ENCODE data around the gene TPP2.

Gene TPP2

DNA sequence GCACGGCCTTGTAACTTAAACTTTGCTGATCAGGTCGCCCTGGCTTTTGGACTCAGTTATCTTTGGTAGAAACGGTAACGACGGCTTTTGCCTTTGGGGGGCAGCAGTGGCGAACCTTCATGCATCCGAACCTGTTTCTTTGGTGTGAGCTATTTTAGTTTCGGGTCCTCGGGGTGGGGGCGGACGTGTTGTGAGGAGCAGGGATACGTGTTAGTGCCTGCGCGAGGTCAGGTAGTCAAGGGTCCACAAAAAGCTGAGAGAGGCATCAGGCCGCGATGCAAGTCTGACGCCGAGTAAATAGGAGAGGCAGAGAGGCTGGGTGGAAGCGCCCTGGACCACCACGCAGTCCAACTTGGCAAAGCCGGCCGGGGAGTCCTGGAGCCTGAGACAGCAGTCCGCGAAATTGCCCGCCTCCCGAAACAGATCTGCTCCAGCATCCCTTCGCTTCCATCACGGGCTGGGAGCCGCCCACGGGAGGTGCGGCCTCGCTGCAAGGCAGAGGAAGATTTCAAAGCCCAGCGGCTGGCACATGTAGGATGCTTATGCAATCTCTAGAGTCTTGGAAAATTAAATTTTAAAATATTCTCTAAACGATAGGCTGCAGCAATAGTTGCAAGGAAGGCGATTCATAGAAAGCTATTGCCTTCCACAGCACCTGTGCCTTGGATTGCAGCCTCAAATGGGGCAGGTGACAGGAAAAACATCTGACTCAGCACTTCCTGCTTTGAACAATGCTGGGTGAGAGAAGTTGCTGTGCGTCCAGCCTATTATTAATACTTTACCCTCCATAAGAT is 4.6 kb upstream of the TPP2 start:
- H3K14ac ChIP-seq (ENCODE audit: low read length): no peak overlapping the region
- H3K4me2 ChIP-seq (ENCODE audit: low read length): peak overlapping the region; percentile 99
- peaks cover 8% of the 10 kb centered on the region for H3K79me2 ChIP-seq (ENCODE audit: control insufficient read depth, insufficient read depth, low read length, poor library complexity)
- H2BK5ac ChIP-seq (ENCODE audit: low read depth, low read length, poor library complexity): no peak overlapping the region
- no peaks in the 10 kb centered on the region for H3K36me3 ChIP-seq (ENCODE audit: control insufficient read depth in 1 of 2, insufficient read depth in 2 of 2, low read length in 2 of 2)
- H3K9me3 ChIP-seq (ENCODE audit: insufficient read depth, low read depth, low read length): no peaks in the 10 kb centered on the region
- H3K4ac ChIP-seq (ENCODE audit: low read depth, low read length): no peak overlapping the region
- H4K12ac ChIP-seq (ENCODE audit: low read depth, low read length): peak overlapping the region; percentile 16
- H3K23ac ChIP-seq (ENCODE audit: low read length): no peak overlapping the region
- peak overlapping the region; percentile 54 for H3K9ac ChIP-seq (ENCODE audit: low read length)
- DNase-seq: peak; percentile 53 to 70
- H2BK120ac ChIP-seq (ENCODE audit: insufficient read depth, low read length, poor library complexity): no peak overlapping the region
- H4K8ac ChIP-seq (ENCODE audit: low read depth, low read length): peak overlapping the region; percentile 78
- no peaks in the 10 kb centered on the region for H3K27me3 ChIP-seq (ENCODE audit: insufficient read depth, low read length)
- H3K4me1 ChIP-seq (ENCODE audit: control insufficient read depth in 1 of 2, insufficient read depth in 2 of 2, low read length in 2 of 2): peaks cover 0 to 3% of the 10 kb centered on the region in 2 experiments
- peaks cover 6% of the 10 kb centered on the region for H3K79me1 ChIP-seq (ENCODE audit: low read length)
- peak overlapping the region; percentile 98 for H2AFZ ChIP-seq (ENCODE audit: insufficient read depth, low read length, poor library complexity)
- no CpG with 5 or more reads among the region's 36 CpGs for whole genome bisulfite sequencing (ENCODE audit: extremely low coverage, insufficient coverage, insufficient read length)
- peak overlapping the region; percentile 69 for H3K4me3 ChIP-seq (ENCODE audit: low read depth, low read length)
- no peak overlapping the region for H2AK5ac ChIP-seq (ENCODE audit: low read length)
- H3K27ac ChIP-seq (ENCODE audit: low read depth, low read length): no peak overlapping the region
- peak overlapping the region; percentile 38 for H4K91ac ChIP-seq (ENCODE audit: low read depth, low read length)
- peak overlapping the region; percentile 68 for H3K18ac ChIP-seq (ENCODE audit: low read length)
- H2BK12ac ChIP-seq (ENCODE audit: low read length): no peak overlapping the region

GRCh38 chr13:102593466-102593865 is 3.3 kb upstream of the TPP2 start:
- Histone ChIP-seq H2BK12ac (ENCODE audit: low read length) (no peak overlapping the region), H3K18ac (ENCODE audit: low read length) (no peak overlapping the region), H3K4ac (ENCODE audit: low read depth, low read length) (no peak overlapping the region), H3K36me3 (ENCODE audit: control insufficient read depth in 1 of 2, insufficient read depth in 2 of 2, low read length in 2 of 2) (no peaks in the 10 kb centered on the region), H3K27ac (ENCODE audit: low read depth, low read length) (no peak overlapping the region), H3K79me1 (ENCODE audit: low read length) (peaks cover 9% of the 10 kb centered on the region), H3K14ac (ENCODE audit: low read length) (no peak overlapping the region), H2AFZ (ENCODE audit: insufficient read depth, low read length, poor library complexity) (no peak overlapping the region), H4K12ac (ENCODE audit: low read depth, low read length) (no peak overlapping the region), H2AK5ac (ENCODE audit: low read length) (no peak overlapping the region), H3K27me3 (ENCODE audit: insufficient read depth, low read length) (no peaks in the 10 kb centered on the region), H3K4me2 (ENCODE audit: low read length) (no peak overlapping the region), H4K8ac (ENCODE audit: low read depth, low read length) (no peak overlapping the region), H3K9ac (ENCODE audit: low read length) (no peak overlapping the region), H2BK5ac (ENCODE audit: low read depth, low read length, poor library complexity) (no peak overlapping the region), H3K4me3 (ENCODE audit: low read depth, low read length) (no peak overlapping the region), H3K4me1 (ENCODE audit: control insufficient read depth in 1 of 2, insufficient read depth in 2 of 2, low read length in 2 of 2) (peaks cover 2 to 3% of the 10 kb centered on the region in 2 experiments), H3K9me3 (ENCODE audit: insufficient read depth, low read depth, low read length) (no peaks in the 10 kb centered on the region), H3K79me2 (ENCODE audit: control insufficient read depth, insufficient read depth, low read length, poor library complexity) (peaks cover 11% of the 10 kb centered on the region), H3K23ac (ENCODE audit: low read length) (no peak overlapping the region), H4K91ac (ENCODE audit: low read depth, low read length) (no peak overlapping the region), H2BK120ac (ENCODE audit: insufficient read depth, low read length, poor library complexity) (no peak overlapping the region)
- no CpG with 5 or more reads among the region's 3 CpGs for WGBS (ENCODE audit: extremely low coverage, insufficient coverage, insufficient read length)
- DNase-seq: no peak

GRCh38 chr13:102597029-102597961 is 509 bp downstream of the TPP2 start:
- peak overlapping the region; percentile 95 for H4K12ac ChIP-seq (ENCODE audit: low read depth, low read length)
- peaks cover 0 to 2% of the 10 kb centered on the region in 2 experiments for H3K4me1 ChIP-seq (ENCODE audit: control insufficient read depth in 1 of 2, insufficient read depth in 2 of 2, low read length in 2 of 2)

GRCh38 chr13:102598061-102598460 is 1.3 kb downstream of the TPP2 start:
- H3K4me3 ChIP-seq (ENCODE audit: low read depth, low read length): no peak overlapping the region
- DNase-seq: no peak
- no peak overlapping the region for H3K14ac ChIP-seq (ENCODE audit: low read length)
- no peak overlapping the region for H2BK12ac ChIP-seq (ENCODE audit: low read length)
- no peak overlapping the region for H3K27ac ChIP-seq (ENCODE audit: low read depth, low read length)
- WGBS (ENCODE audit: extremely low coverage, insufficient coverage, insufficient read length): no CpG with 5 or more reads among the region's 6 CpGs
- peak overlapping the region; percentile 92 for H3K4me2 ChIP-seq (ENCODE audit: low read length)
- H2BK120ac ChIP-seq (ENCODE audit: insufficient read depth, low read length, poor library complexity): no peak overlapping the region
- no peak overlapping the region for H2AFZ ChIP-seq (ENCODE audit: insufficient read depth, low read length, poor library complexity)
- no peak overlapping the region for H4K8ac ChIP-seq (ENCODE audit: low read depth, low read length)
- H3K23ac ChIP-seq (ENCODE audit: low read length): no peak overlapping the region
- peaks cover 0 to 2% of the 10 kb centered on the region in 2 experiments for H3K4me1 ChIP-seq (ENCODE audit: control insufficient read depth in 1 of 2, insufficient read depth in 2 of 2, low read length in 2 of 2)
- no peak overlapping the region for H4K91ac ChIP-seq (ENCODE audit: low read depth, low read length)
- H3K27me3 ChIP-seq (ENCODE audit: insufficient read depth, low read length): no peaks in the 10 kb centered on the region
- H3K79me1 ChIP-seq (ENCODE audit: low read length): peaks cover 9% of the 10 kb centered on the region
- no peaks in the 10 kb centered on the region for H3K9me3 ChIP-seq (ENCODE audit: insufficient read depth, low read depth, low read length)
- H3K4ac ChIP-seq (ENCODE audit: low read depth, low read length): peak overlapping the region; percentile 68
- peaks cover 17% of the 10 kb centered on the region for H3K79me2 ChIP-seq (ENCODE audit: control insufficient read depth, insufficient read depth, low read length, poor library complexity)
- H4K12ac ChIP-seq (ENCODE audit: low read depth, low read length): no peak overlapping the region
- H3K36me3 ChIP-seq (ENCODE audit: control insufficient read depth in 1 of 2, insufficient read depth in 2 of 2, low read length in 2 of 2): no peaks in the 10 kb centered on the region
- no peak overlapping the region for H2BK5ac ChIP-seq (ENCODE audit: low read depth, low read length, poor library complexity)
- no peak overlapping the region for H3K18ac ChIP-seq (ENCODE audit: low read length)
- H2AK5ac ChIP-seq (ENCODE audit: low read length): no peak overlapping the region
- H3K9ac ChIP-seq (ENCODE audit: low read length): peak overlapping the region; percentile 80

More at GRCh38 chr13:102597029-102597961, 509 bp downstream of the TPP2 start:
- Histone ChIP-seq H3K27me3 (ENCODE audit: insufficient read depth, low read length) (no peaks in the 10 kb centered on the region), H2BK120ac (ENCODE audit: insufficient read depth, low read length, poor library complexity) (peak overlapping the region; percentile 77), H2AK5ac (ENCODE audit: low read length) (peak overlapping the region; percentile 92), H3K23ac (ENCODE audit: low read length) (no peak overlapping the region), H2BK5ac (ENCODE audit: low read depth, low read length, poor library complexity) (peak overlapping the region; percentile 64), H2BK12ac (ENCODE audit: low read length) (no peak overlapping the region), H3K36me3 (ENCODE audit: control insufficient read depth in 1 of 2, insufficient read depth in 2 of 2, low read length in 2 of 2) (no peaks in the 10 kb centered on the region), H3K9me3 (ENCODE audit: insufficient read depth, low read depth, low read length) (no peaks in the 10 kb centered on the region), H2AFZ (ENCODE audit: insufficient read depth, low read length, poor library complexity) (peak overlapping the region; percentile 99), H3K18ac (ENCODE audit: low read length) (peak overlapping the region; percentile 95), H3K4me2 (ENCODE audit: low read length) (peak overlapping the region; percentile 97), H3K4ac (ENCODE audit: low read depth, low read length) (peak overlapping the region; percentile 99), H3K27ac (ENCODE audit: low read depth, low read length) (no peak overlapping the region), H3K79me1 (ENCODE audit: low read length) (peaks cover 9% of the 10 kb centered on the region), H3K14ac (ENCODE audit: low read length) (peak overlapping the region; percentile 86), H3K9ac (ENCODE audit: low read length) (peak overlapping the region; percentile 95), H4K91ac (ENCODE audit: low read depth, low read length) (peak overlapping the region; percentile 46), H3K4me3 (ENCODE audit: low read depth, low read length) (peak overlapping the region; percentile 99), H3K79me2 (ENCODE audit: control insufficient read depth, insufficient read depth, low read length, poor library complexity) (peaks cover 15% of the 10 kb centered on the region), H4K8ac (ENCODE audit: low read depth, low read length) (peak overlapping the region; percentile 86)
- WGBS (ENCODE audit: extremely low coverage, insufficient coverage, insufficient read length): no CpG with 5 or more reads among the region's 67 CpGs
- peak in 1 of 2 donors; percentile 24 for DNase-seq
